Erythroblast (primary cell): ENCODE results near the gene PTDSS2.
"Not testable (repeated sequence)": the region's sequence is repeated elsewhere in the genome, so short reads cannot be mapped to it uniquely, and the experiment has no call there.

Experiments
- DNase-seq, 2 experiments: peaks; one replicate each; lab custom pipeline; 2025; lab: John Stamatoyannopoulos, UW
- GATA1 ChIP-seq: IDR thresholded peaks from 2 replicates; pipeline ENCODE4 v1.6.1; 2011; ENCODE audit warnings: low read depth, mild to moderate bottlenecking, control low read depth, low read length, moderate library complexity
- POLR2A ChIP-seq: IDR thresholded peaks from 2 replicates; pipeline ENCODE4 v1.6.1; 2011; ENCODE audit warnings: mild to moderate bottlenecking, low read length

The PTDSS2 gene

GRCh38 chr11:409600-410483 is 40.2 kb upstream of the PTDSS2 start:
- no peak for DNase-seq
- TF ChIP-seq POLR2A, result no peak

DNA sequence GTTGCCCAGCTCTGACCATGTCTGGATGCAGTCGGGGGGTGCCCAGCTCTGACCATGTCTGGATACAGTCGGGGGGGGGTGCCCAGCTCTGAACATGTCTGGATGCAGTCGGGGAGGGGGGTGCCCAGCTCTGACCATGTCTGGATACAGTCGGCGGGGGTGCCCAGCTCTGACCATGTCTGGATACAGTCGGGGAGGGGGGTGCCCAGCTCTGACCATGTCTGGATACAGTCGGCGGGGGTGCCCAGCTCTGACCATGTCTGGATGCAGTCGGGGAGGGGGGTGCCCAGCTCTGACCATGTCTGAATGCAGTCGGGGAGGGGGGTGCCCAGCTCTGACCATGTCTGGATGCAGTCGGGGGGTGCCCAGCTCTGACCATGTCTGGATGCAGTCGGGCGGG is 39.4 kb upstream of the PTDSS2 start:
- DNase-seq, result not testable (repeated sequence)

DNA sequence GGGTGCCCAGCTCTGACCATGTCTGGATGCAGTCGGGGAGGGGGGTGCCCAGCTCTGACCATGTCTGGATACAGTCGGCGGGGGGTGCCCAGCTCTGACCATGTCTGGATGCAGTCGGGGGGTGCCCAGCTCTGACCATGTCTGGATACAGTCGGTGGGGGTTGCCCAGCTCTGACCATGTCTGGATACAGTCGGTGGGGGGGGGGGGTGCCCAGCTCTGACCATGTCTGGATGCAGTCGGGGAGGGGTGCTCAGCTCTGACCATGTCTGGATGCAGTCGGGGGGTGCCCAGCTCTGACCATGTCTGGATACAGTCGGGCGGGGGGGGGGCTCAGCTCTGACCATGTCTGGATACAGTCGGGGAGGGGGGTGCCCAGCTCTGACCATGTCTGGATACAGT is 38.6 kb upstream of the PTDSS2 start:
- DNase-seq, result not testable (repeated sequence)

DNA sequence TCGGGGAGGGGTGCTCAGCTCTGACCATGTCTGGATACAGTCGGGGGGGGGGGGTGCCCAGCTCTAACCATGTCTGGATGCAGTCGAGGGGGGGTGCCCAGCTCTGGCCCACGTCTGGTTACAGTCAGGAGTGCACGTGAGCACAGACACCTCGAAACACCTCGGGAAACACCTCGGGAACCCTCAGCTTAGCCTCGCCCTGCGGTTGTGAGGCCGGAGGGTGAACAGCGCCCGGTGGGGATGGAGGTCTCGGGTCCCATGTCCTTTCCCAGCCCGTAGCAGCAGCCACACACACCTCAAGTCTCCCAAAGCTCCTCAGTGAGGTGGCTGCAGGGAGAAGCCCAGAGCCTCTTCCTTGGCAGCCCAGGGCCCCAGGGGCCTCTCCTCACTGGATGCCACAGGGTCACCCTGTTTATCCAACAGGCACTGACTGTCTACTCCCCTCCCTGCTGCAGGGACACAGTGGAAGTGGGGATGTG is 37.4 kb upstream of the PTDSS2 start:
- TF ChIP-seq GATA1 (no peak), POLR2A (no peak)
- no peak for DNase-seq

- no peak for DNase-seq
- no peak for TF ChIP-seq GATA1
- TF ChIP-seq POLR2A, result no peak
These were observed 36.7 kb upstream of the PTDSS2 start for GRCh38 chr11:413120-414081.

DNA sequence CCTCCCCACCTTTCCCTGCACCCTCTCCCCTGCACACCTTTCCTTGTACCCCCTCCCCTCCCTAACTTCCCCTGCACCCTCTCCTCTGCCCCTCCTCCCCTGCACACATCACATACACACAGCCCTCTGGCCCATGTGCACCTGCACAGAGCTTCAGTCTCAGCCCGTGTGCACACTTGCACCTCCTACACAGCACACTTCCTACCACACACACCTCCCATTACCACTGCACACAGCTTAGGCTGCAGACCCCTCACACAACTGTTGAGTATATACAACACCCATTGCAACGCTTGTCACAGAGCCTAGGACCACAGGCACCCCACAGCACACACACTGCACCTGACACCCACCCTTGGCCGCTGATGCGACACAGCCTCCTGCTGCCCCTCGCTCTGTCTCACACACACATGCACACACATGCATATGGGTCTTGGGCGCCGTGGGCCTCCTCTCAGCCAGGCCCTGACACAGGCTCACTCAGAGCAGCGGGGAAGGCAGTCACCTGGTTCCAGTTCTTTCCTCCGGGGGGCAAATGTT is 35.7 kb upstream of the PTDSS2 start:
- no peak for DNase-seq
- TF ChIP-seq GATA1, result no peak
- TF ChIP-seq POLR2A, result no peak

DNA sequence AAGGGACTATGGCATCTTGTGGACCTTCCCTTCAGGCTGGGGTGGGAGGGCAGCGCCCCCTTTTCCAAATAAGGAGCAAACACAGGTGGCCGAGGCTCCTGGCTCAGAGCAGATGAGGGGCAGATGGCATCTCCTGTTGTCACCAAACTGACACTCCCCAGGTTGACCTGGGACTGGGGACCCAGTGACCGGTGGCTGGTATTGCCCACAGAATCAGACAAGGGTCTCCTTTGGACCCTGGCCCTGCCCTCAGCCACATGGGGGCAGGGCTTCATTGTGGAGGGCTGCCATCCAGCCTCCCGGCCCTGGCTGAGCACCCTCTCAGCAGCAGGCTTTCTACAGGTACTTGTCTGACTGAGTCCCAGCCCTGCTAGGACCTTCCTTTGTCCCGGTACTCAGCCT is 34.4 kb upstream of the PTDSS2 start:
- TF ChIP-seq GATA1, result no peak
- TF ChIP-seq POLR2A, result no peak

GRCh38 chr11:416051-416756 is 33.9 kb upstream of the PTDSS2 start:
- no peak for DNase-seq
- no peak for TF ChIP-seq GATA1

More for the DNA sequence above, 34.4 kb upstream of the PTDSS2 start:
- no peak for DNase-seq

- DNase-seq, result no peak
- no peak for TF ChIP-seq POLR2A
- no peak for TF ChIP-seq GATA1
These were observed 33.1 kb upstream of the PTDSS2 start for GRCh38 chr11:416757-417621.

DNA sequence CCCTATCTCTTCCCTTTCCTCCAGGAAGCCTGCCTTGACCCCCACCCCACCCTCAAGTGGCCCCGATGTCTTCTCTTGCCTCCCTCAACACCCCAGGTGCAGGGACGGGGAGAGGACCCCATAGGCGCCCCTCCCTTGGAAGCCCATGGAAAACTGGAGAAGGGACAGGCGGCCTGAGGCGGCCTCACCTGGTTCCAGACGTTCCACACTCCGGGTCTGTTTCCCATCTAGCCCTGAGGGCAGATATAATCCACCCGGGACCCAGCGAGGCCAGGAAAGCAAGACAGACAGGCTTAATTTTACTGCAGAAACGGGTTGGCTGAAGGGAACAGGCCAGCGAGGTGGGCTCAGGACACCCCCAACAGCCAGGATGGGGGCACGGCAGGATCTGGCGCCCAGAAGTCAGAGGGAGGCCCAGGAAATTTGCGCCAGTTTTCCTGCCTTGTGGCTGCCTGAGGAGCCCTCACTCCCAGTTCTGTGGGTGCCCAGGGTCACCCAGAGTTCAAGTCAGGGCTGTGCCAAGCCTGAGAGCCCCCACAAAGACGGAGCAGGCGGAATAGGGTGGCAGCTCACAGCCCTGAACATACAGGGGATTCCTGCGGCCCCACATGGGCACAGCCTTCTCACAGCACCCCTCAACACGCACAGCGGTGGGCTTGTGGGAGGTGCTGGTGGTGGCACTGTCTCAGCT is 32.3 kb upstream of the PTDSS2 start:
- DNase-seq, result no peak

GRCh38 chr11:418343-419247 is 31.5 kb upstream of the PTDSS2 start:
- TF ChIP-seq GATA1 (no peak), POLR2A (no peak)
- no peak for DNase-seq

More for the DNA sequence above, 32.3 kb upstream of the PTDSS2 start:
- TF ChIP-seq GATA1, result no peak
- no peak for TF ChIP-seq POLR2A
